Loucy (cell line): ENCODE measurements around the gene STX8.

Experiments
- H2AFZ ChIP-seq: fragments of 200-600 bp; sonication (generic); 2 replicates; pipeline ENCODE4 v1.6.0; 2016; ENCODE audit warnings: antibody characterized with exemption, mild to moderate bottlenecking, low read length, moderate library complexity
- H3F3A ChIP-seq: fragments of 200-600 bp; 2 replicates; pipeline ENCODE4 v1.6.0; 2016; ENCODE audit warnings: antibody characterized with exemption, low read depth, mild to moderate bottlenecking
- H3K27me3 ChIP-seq: fragments of 200-600 bp; sonication (generic); 2 replicates; pipeline ENCODE4 v1.6.1; 2014; ENCODE audit warnings: low read length, mild to moderate bottlenecking; ENCODE audit not compliant: insufficient read depth, poor library complexity, severe bottlenecking
- H3K36me3 ChIP-seq: fragments of 200-600 bp; sonication (generic); 2 replicates; pipeline ENCODE4 v1.6.1; 2016; ENCODE audit warnings: low read length; ENCODE audit not compliant: insufficient read depth
- H3K4me1 ChIP-seq: fragments of 200-600 bp; sonication (generic); 2 replicates; pipeline ENCODE4 v1.5.1; 2014; ENCODE audit warnings: low read length, mild to moderate bottlenecking; ENCODE audit not compliant: insufficient read depth, poor library complexity, severe bottlenecking
- H3K4me2 ChIP-seq: fragments of 200-600 bp; sonication (generic); 2 replicates; pipeline ENCODE4 v1.6.0; 2014; ENCODE audit warnings: antibody characterized with exemption, low read length, low read depth, mild to moderate bottlenecking; ENCODE audit not compliant: poor library complexity, severe bottlenecking
- H3K4me3 ChIP-seq: fragments of 200-600 bp; sonication (generic); 2 replicates; pipeline ENCODE4 v1.5.1; 2014; ENCODE audit warnings: low read length, mild to moderate bottlenecking, mixed read lengths; ENCODE audit not compliant: poor library complexity, severe bottlenecking
- H3K79me2 ChIP-seq: fragments of 200-600 bp; sonication (generic); 2 replicates; pipeline ENCODE4 v1.6.1; 2014; ENCODE audit warnings: low read length; ENCODE audit not compliant: insufficient read depth
- H3K9ac ChIP-seq: fragments of 200-600 bp; sonication (generic); 2 replicates; pipeline ENCODE4 v1.6.0; 2014; ENCODE audit warnings: mild to moderate bottlenecking, low read depth, low read length, moderate library complexity; ENCODE audit not compliant: poor library complexity, severe bottlenecking
- H3K9me2 ChIP-seq: fragments of 200-600 bp; sonication (generic); replicated peaks from 2 replicates; pipeline ENCODE4 v1.6.1; 2016; ENCODE audit warnings: low read depth, low read length, mixed read lengths
- H3K9me3 ChIP-seq: fragments of 200-600 bp; sonication (generic); 2 replicates; pipeline ENCODE4 v1.6.1; 2014; ENCODE audit warnings: mild to moderate bottlenecking, antibody characterized with exemption, low read length, low read depth; ENCODE audit not compliant: insufficient read depth
- H4K20me1 ChIP-seq: fragments of 200-600 bp; sonication (generic); 2 replicates; pipeline ENCODE4 v1.6.0; 2014; ENCODE audit warnings: antibody characterized with exemption, low read length, mild to moderate bottlenecking; ENCODE audit not compliant: insufficient read depth, poor library complexity, severe bottlenecking
- CTCF ChIP-seq: fragments of 200-600 bp; sonication (generic); conservative IDR thresholded peaks from 2 replicates; pipeline ENCODE4 v1.5.1; 2014; ENCODE audit warnings: mild to moderate bottlenecking, antibody characterized with exemption, low read length
- EZH2phosphoT487 ChIP-seq: fragments of 200-600 bp; IDR thresholded peaks from 2 replicates; pipeline ENCODE4 v1.6.1; 2018; ENCODE audit warnings: antibody characterized with exemption, mild to moderate bottlenecking, moderate library complexity, borderline replicate concordance

Gene STX8

GRCh38 chr17:9266697-9267117 is 308.9 kb downstream of the STX8 start:
- no peak overlapping the region for H2AFZ ChIP-seq
- no peaks in the 10 kb centered on the region for H3K9me2 ChIP-seq
- H3K9ac ChIP-seq = no peak overlapping the region
- no peaks in the 10 kb centered on the region for H3K79me2 ChIP-seq
- H3K36me3 ChIP-seq = no peaks in the 10 kb centered on the region
- TF ChIP-seq EZH2phosphoT487 = no peak
- no peak for TF ChIP-seq CTCF
- no peak overlapping the region for H3K4me2 ChIP-seq
- no peaks in the 10 kb centered on the region for H4K20me1 ChIP-seq
- H3K4me1 ChIP-seq = no peaks in the 10 kb centered on the region
- H3F3A ChIP-seq = no peaks in the 10 kb centered on the region
- H3K27me3 ChIP-seq = no peaks in the 10 kb centered on the region
- no peaks in the 10 kb centered on the region for H3K9me3 ChIP-seq
- no peak overlapping the region for H3K4me3 ChIP-seq

GRCh38 chr17:9266031-9266680 is 309.5 kb downstream of the STX8 start:
- Histone ChIP-seq H3K9me2 (no peaks in the 10 kb centered on the region), H2AFZ (no peak overlapping the region), H3K4me2 (no peak overlapping the region), H3K4me3 (no peak overlapping the region), H3K9ac (no peak overlapping the region), H3K4me1 (no peaks in the 10 kb centered on the region), H3F3A (no peaks in the 10 kb centered on the region), H3K36me3 (no peaks in the 10 kb centered on the region), H3K9me3 (no peaks in the 10 kb centered on the region), H3K27me3 (no peaks in the 10 kb centered on the region), H3K79me2 (no peaks in the 10 kb centered on the region), H4K20me1 (no peaks in the 10 kb centered on the region)
- TF ChIP-seq EZH2phosphoT487 (no peak), CTCF (no peak)

- Histone ChIP-seq H3K9me3 (no peaks in the 10 kb centered on the region), H4K20me1 (no peaks in the 10 kb centered on the region), H3K79me2 (no peaks in the 10 kb centered on the region), H3K9me2 (no peaks in the 10 kb centered on the region), H3K4me2 (no peak overlapping the region), H2AFZ (no peak overlapping the region), H3K27me3 (no peaks in the 10 kb centered on the region), H3F3A (no peaks in the 10 kb centered on the region), H3K4me3 (no peak overlapping the region), H3K4me1 (peaks cover 7% of the 10 kb centered on the region), H3K9ac (no peak overlapping the region), H3K36me3 (no peaks in the 10 kb centered on the region)
- TF ChIP-seq EZH2phosphoT487 = no peak
- TF ChIP-seq CTCF = no peak
Measured at GRCh38 chr17:9261081-9262012, 314.3 kb downstream of the STX8 start.
